NCI-H1417 (cell line): ENCODE measurements around the gene SH2D3C.

Experiments
- DNase-seq, 3 experiments: peaks; one replicate each; lab custom pipeline; 2025; lab: John Stamatoyannopoulos, UW

The SH2D3C gene

DNA sequence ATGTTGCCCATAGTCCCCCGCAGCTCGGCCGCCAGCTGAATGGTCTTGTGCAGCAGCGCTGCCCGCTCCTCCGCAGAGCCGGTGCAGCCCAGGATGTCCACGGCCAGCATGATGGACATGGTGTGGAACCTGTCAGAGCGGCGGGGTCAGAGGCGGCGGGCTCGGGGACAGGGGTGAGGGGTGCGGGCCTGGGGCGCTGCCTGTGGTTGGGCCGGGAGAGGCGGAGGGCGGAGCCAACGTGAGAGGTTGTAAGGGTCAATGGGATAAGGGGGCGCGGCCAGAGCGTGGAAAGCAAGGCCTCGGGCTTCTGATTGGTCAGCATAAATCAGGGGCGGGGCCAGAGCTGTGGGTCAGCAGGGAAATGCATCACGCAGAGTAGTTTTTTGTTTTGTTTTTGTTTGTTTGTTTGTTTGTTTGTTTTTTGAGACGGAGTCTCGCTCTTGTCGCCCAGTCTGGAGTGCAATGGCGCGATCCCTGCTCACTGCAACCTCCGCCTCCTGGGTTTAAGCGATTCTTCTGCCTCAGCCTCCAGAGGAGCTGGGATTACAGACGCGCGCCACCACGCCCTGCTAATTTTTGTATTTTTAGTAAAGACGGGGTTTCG, 36.5 kb downstream of the SH2D3C start:
- no peak for DNase-seq

GRCh38 chr9:127739614-127740330, 38.7 kb downstream of the SH2D3C start:
- no peak for DNase-seq

DNA sequence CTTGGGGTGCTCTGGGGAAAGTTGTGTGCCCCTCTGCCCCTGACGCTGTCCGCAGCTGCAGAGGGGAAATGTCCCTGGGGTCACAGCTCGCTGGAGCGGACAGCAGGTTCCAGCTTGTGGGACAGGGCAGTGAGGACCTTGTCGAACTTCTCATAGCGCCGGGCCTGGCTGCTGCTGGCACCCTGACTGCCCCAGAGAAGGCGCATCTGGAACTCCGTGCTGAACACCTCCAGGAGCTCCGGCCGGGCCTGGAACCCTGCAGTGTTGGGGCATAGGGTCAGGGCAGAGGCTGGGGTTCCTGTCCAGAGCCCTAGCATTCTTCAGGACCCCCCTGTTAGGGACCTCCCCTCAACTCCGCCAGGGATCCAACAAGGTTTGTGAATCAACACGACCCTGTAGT, 39.8 kb downstream of the SH2D3C start:
- no peak for DNase-seq

DNA sequence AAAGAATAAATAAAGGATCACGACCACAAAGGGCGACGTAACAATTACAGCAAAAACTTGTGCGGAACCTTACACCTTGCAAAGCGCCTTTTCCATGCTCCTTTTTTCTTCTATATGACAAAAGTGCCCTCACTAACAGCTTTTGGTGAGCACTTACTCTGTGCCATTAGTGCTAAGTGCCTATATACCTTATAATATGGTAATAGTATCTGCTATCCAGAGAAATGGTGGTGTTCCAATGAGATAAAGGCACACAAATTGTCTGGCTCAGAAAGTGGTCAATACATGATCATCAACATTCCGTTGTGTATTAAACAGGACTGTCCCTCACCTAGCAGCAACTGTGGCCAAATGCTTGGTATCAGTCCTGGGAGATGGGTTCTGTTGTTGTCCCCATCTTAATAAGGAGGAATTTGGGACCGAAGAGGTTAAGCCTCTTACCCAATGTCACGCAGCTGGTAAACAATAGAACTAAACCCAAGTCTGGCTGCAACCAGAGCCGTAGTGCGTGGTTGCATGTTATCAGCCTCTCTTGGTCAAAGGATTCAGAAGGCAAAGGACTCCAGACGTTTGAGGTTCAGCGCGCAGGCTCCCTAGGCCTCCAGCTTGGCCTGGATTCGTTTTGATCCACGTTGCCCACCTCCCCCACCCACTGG, 42.8 kb downstream of the SH2D3C start:
- DNase-seq, result no peak

DNA sequence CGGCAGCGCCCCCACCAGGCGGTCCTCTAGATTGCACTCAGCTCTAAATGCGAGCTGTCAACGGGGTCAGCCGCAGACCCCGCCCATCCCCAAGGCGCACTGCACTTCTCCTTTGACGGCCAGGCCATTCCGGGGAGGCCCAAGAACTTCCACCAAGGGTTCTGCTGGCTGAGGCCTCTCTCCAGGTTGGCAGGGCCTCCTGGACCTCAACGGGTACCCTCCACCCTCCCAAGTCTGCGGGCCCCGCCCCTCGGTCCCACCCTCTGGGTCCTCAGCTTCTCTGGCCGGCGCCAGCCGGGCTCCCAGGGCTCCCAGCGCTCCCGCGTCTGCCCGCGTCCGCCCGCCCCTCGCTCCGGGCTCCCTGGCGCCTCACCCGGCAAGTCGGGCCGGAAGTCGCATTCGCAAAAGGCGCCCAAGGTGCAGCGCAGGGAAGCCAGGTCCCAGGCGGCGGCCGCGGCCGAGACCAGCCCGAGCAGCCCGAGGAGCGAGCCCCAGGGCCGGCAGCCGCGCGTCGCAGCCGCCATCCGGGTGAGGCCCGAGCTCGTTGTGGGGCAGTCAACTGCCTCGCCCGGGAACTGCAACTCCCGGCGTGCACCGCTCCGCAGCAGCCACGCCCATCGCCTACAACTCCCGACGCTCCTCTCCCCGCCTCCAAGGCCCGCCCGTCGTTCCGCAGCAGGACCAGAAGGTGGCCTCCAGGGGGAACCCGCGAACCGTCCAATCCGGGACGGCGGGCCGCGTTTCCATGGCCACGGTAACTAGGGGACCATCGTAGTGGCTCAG, 43.5 kb downstream of the SH2D3C start, which contains the start of gene TOR2A:
TOR2A (minus strand) TSS at position 548 of the 783 bp plus-strand sequence; CDS start at position 524, 24 bp downstream.
- DNase-seq, result peak; percentile 92 to 99 (median 99)

- DNase-seq, result peak in 2 of 3 experiments; percentile 55 to 65
Observed at GRCh38 chr9:127734247-127734746, 44.2 kb downstream of the SH2D3C start.

DNA sequence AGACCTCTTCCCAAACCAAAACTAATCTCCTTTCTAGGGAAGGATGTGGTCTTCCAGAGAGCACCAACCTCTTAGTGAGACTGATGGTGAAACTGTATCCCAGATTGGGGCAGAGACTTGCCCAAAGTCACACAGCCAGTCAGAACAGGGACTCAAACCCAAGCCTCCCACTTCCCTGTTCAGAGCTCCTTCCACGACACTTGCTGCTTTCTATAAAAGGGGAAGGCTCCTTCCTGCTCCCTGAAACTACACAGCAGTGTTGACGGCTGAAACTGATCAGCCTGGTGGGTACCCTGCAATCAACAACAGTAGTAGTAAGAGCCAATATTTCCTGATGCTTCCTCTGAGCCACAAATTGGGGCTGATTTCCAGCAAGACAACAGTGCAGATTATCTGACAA, 44.9 kb downstream of the SH2D3C start:
- DNase-seq, result no peak

- no peak for DNase-seq
Observed at GRCh38 chr9:127732444-127732843, 46.0 kb downstream of the SH2D3C start.

DNA sequence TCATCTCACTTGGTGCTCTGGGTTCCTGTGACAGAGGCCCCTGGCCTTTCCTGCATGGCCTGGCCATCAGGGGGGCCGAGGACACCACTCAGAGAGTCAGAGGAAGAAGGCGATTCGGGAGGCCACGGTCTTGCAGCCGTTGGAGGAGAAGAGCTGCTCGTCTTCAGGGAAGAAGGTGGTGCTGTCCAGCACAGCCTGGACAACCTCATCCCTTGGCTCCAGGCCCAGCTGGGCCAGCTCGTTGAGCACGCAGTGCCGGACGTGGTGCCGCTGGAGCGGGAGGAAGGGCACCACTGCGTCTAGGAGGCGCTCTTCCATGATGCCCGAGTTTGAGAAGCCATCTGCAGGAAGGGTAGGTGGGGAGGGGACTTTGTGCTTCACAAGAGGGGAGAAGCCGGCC, 46.5 kb downstream of the SH2D3C start:
- DNase-seq, result no peak

DNA sequence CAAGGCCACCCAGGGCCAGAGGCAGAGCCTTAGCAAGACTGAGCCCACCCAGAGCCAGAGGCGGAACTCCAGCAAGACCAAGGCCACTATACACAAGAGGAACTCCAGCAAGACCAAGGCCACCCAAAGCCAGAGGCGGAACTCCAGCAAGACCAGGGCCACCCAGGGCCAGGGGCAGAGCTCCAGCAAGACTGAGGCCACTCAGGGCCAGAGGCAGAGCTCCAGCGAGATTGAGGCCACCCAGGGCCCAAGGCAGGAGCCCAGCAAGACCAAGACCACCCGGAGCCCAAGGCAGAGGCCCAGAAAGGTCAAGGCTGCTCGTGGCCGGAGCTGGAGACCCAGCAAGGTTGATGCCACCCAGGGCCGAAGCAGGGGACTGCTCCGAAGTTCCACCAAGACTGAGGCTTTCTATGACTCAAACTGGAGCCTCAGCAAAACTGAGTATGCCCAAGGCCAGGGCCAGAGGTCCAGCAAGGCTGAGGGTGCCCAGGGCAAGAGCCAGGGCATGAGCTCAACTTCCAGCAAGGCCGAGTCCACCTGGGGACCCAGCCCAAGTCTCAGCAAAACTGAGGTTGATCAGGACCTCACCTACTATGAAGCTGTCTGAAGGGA, 47.6 kb downstream of the SH2D3C start:
- DNase-seq, result no peak

GRCh38 chr9:127730262-127730661, 48.2 kb downstream of the SH2D3C start:
- no peak for DNase-seq

GRCh38 chr9:127729522-127730256, 48.8 kb downstream of the SH2D3C start:
- DNase-seq, result no peak

- DNase-seq, result no peak
Observed at GRCh38 chr9:127728808-127729207, 49.7 kb downstream of the SH2D3C start.

GRCh38 chr9:127726871-127727270, 51.6 kb downstream of the SH2D3C start:
- DNase-seq, result peak in 1 of 3 experiments; percentile 18

DNA sequence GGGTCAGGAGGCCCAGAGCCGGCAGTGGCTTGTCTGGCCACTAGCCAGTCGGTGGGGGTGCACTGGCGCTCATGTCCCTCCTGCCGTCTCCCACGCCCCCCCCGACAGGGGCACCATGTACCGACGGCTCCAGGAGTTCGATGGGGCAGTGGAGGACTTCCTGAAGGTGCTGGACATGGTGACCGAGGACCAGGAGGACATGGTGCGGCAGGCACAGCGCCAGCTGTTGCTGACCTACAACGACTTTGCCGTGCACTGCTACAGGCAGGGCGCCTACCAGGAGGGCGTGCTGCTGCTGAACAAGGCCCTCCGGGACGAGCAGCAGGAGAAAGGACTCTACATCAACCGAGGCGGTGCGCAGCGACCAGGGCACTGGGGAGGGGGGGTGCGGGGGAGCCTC, 54.5 kb downstream of the SH2D3C start:
- DNase-seq, result peak in 2 of 3 experiments; percentile 83

GRCh38 chr9:127723444-127723843, 55.0 kb downstream of the SH2D3C start:
- DNase-seq, result peak in 1 of 3 experiments; percentile 69

DNA sequence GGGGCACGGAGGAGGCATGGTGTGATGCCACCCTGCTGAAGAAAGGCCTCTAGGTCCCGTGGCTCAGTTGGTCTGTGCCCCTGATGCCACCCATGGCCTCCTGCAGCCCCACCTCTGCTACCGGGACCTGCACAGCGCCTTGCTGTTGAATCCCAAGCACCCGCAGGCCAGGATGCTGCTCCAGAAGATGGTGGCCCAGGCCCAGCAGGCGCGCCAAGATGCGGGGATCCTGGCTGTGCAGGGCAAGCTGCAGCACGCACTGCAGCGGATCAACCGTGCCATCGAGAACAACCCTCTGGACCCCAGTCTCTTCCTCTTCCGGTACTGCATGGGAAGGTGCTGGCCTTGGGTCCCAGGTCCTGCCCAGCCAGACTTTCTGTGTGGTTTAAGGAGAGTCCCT, 55.5 kb downstream of the SH2D3C start:
- DNase-seq, result no peak

GRCh38 chr9:127722055-127722745, 56.3 kb downstream of the SH2D3C start:
- peak in 2 of 3 experiments; percentile 91 to 97 for DNase-seq

DNA sequence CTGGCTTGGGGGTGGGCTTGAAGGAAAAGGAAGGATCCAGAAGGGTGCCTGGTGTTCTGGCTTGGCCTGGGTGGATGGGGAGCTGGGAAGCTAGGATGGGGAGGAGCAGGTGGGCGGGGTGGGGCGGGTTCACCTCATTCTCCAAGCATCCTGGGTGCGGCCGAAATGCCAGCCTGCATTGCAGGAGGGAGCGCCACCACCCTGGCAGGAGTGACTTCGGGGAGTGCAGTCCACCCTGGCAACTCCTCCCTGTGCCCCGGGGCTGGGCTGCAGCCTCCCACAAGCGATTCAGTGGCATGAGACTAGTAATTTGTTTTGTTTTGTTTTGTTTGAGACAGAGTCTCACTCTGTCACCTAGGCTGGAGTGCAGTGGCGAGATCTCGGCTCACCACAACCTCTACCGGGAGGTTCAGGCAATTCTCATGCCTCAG, 57.1 kb downstream of the SH2D3C start:
- peak in 2 of 3 experiments; percentile 91 to 97 for DNase-seq

GRCh38 chr9:127720865-127721227, 57.6 kb downstream of the SH2D3C start:
- DNase-seq, result no peak
